Trophoblast cell (in vitro differentiated cells and primary cell): Measurements from ENCODE around the gene USP1.

Experiments
- DNase-seq, 2 donors: peaks; one replicate each; pipeline ENCODE4 v3.0.0-alpha.2; 2016
- H2AFZ ChIP-seq: 2 replicates; pipeline ENCODE4 v1.6.1; 2013; ENCODE audit warnings: low read length, moderate library complexity, mild to moderate bottlenecking; ENCODE audit not compliant: insufficient read depth, poor library complexity
- H2AK5ac ChIP-seq: 2 replicates; pipeline ENCODE4 v1.6.1; 2013; ENCODE audit warnings: mild to moderate bottlenecking, low read length
- H2BK120ac ChIP-seq: 2 replicates; pipeline ENCODE4 v1.6.1; 2013; ENCODE audit warnings: low read length, mild to moderate bottlenecking, moderate library complexity; ENCODE audit not compliant: insufficient read depth, poor library complexity
- H2BK12ac ChIP-seq: 2 replicates; pipeline ENCODE4 v1.6.1; 2013; ENCODE audit warnings: mild to moderate bottlenecking, low read length, moderate library complexity
- H2BK5ac ChIP-seq: 2 replicates; pipeline ENCODE4 v1.6.1; 2013; ENCODE audit warnings: low read length, low read depth, moderate library complexity, mild to moderate bottlenecking; ENCODE audit not compliant: poor library complexity
- H3K14ac ChIP-seq: 2 replicates; pipeline ENCODE4 v1.6.1; 2013; ENCODE audit warnings: mild to moderate bottlenecking, low read length
- H3K18ac ChIP-seq: 2 replicates; pipeline ENCODE4 v1.6.1; 2013; ENCODE audit warnings: mild to moderate bottlenecking, low read length
- H3K23ac ChIP-seq: 2 replicates; pipeline ENCODE4 v1.6.1; 2013; ENCODE audit warnings: low read length
- H3K27ac ChIP-seq: 2 replicates; pipeline ENCODE4 v1.5.1; 2013; ENCODE audit warnings: low read depth, mild to moderate bottlenecking, inconsistent platforms, low read length, moderate library complexity
- H3K27me3 ChIP-seq: 2 replicates; pipeline ENCODE4 v1.6.1; 2013; ENCODE audit warnings: inconsistent platforms, mild to moderate bottlenecking, low read length, moderate library complexity; ENCODE audit not compliant: insufficient read depth
- H3K36me3 ChIP-seq, 2 experiments: 1 replicate in 1 of 2; 2 replicates in 1 of 2; pipeline ENCODE4 v1.6.1; 2013; ENCODE audit warnings: low read length in 2 of 2, mild to moderate bottlenecking in 2 of 2, moderate library complexity in 1 of 2; ENCODE audit not compliant: insufficient read depth in 2 of 2, control insufficient read depth in 1 of 2
- H3K4ac ChIP-seq: 2 replicates; pipeline ENCODE4 v1.6.1; 2013; ENCODE audit warnings: low read depth, mild to moderate bottlenecking, low read length, moderate library complexity
- H3K4me1 ChIP-seq, 2 experiments: 1 replicate in 1 of 2; 2 replicates in 1 of 2; pipeline ENCODE4 v1.6.1; 2013; ENCODE audit warnings: low read length in 2 of 2, mild to moderate bottlenecking in 2 of 2, moderate library complexity in 1 of 2; ENCODE audit not compliant: insufficient read depth in 2 of 2, control insufficient read depth in 1 of 2
- H3K4me2 ChIP-seq: 2 replicates; pipeline ENCODE4 v1.6.1; 2013; ENCODE audit warnings: inconsistent platforms, mild to moderate bottlenecking, low read length, moderate library complexity
- H3K4me3 ChIP-seq: 2 replicates; pipeline ENCODE4 v1.5.1; 2013; ENCODE audit warnings: mild to moderate bottlenecking, low read depth, low read length, inconsistent platforms
- H3K79me1 ChIP-seq: one replicate; pipeline ENCODE4 v1.6.1; 2013; ENCODE audit warnings: low read length
- H3K79me2 ChIP-seq: 2 replicates; pipeline ENCODE4 v1.6.1; 2013; ENCODE audit warnings: low read length, mild to moderate bottlenecking; ENCODE audit not compliant: control insufficient read depth, insufficient read depth, poor library complexity
- H3K9ac ChIP-seq: 2 replicates; pipeline ENCODE4 v1.6.1; 2013; ENCODE audit warnings: mild to moderate bottlenecking, low read length
- H3K9me3 ChIP-seq: 2 replicates; pipeline ENCODE4 v1.6.1; 2013; ENCODE audit warnings: low read depth, mild to moderate bottlenecking, control low read depth, inconsistent platforms, low read length; ENCODE audit not compliant: insufficient read depth
- H4K12ac ChIP-seq: 2 replicates; pipeline ENCODE4 v1.6.1; 2013; ENCODE audit warnings: low read depth, mild to moderate bottlenecking, low read length, moderate library complexity
- H4K8ac ChIP-seq: 2 replicates; pipeline ENCODE4 v1.6.1; 2013; ENCODE audit warnings: low read depth, mild to moderate bottlenecking, low read length, moderate library complexity
- H4K91ac ChIP-seq: one replicate; pipeline ENCODE4 v1.6.1; 2013; ENCODE audit warnings: low read depth, mild to moderate bottlenecking, low read length, moderate library complexity
- WGBS: extraction: QIAGEN DNeasy Blood & Tissue Kit; methylation state at CpG from one replicate; pipeline ENCODE4 v1.1.7; 2013; ENCODE audit warnings: missing lambda C conversion rate; ENCODE audit not compliant: insufficient read length, insufficient coverage; ENCODE audit errors: extremely low coverage; 5-methylcytosine and 5-hydroxymethylcytosine counted together

USP1 gene

DNA sequence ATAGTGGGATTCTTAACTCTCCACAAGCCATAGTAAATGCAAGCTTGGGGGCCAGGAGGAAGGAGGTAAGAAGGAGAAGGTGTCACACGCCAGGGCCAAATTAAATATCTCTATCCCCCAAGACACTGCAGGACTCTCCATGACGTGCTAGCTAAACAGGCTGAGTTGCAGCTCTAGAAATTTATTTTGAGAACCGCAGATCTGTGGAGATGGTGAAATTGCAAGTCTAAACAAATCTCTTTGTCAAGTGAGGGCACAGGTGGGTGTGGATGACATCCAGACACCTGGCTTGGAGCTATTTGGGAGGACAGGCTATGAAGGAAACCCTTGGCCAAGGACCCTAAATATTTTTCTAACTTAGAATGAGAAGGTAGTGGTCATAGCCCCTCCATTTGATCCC is 39.5 kb upstream of the USP1 start:
- no peaks in the 10 kb centered on the region for H3K79me2 ChIP-seq
- no peak overlapping the region for H2BK12ac ChIP-seq
- no peak overlapping the region for H2BK120ac ChIP-seq
- H3K4ac ChIP-seq = no peak overlapping the region
- H3K23ac ChIP-seq = no peak overlapping the region
- H3K18ac ChIP-seq = no peak overlapping the region
- WGBS = no CpG with 5 or more reads among the region's 3 CpGs
- no peak overlapping the region for H4K8ac ChIP-seq
- H3K27ac ChIP-seq = no peak overlapping the region
- H3K36me3 ChIP-seq = no peaks in the 10 kb centered on the region
- no peak overlapping the region for H2AK5ac ChIP-seq
- H3K4me3 ChIP-seq = no peak overlapping the region
- no peak overlapping the region for H3K4me2 ChIP-seq
- no peak for DNase-seq
- H3K27me3 ChIP-seq = no peaks in the 10 kb centered on the region
- no peaks in the 10 kb centered on the region for H3K79me1 ChIP-seq
- H2BK5ac ChIP-seq = no peak overlapping the region
- no peaks in the 10 kb centered on the region for H3K9me3 ChIP-seq
- H4K12ac ChIP-seq = no peak overlapping the region
- peaks cover 0 to 2% of the 10 kb centered on the region in 2 experiments for H3K4me1 ChIP-seq
- H3K14ac ChIP-seq = no peak overlapping the region
- no peak overlapping the region for H4K91ac ChIP-seq
- H2AFZ ChIP-seq = no peak overlapping the region
- H3K9ac ChIP-seq = no peak overlapping the region

DNA sequence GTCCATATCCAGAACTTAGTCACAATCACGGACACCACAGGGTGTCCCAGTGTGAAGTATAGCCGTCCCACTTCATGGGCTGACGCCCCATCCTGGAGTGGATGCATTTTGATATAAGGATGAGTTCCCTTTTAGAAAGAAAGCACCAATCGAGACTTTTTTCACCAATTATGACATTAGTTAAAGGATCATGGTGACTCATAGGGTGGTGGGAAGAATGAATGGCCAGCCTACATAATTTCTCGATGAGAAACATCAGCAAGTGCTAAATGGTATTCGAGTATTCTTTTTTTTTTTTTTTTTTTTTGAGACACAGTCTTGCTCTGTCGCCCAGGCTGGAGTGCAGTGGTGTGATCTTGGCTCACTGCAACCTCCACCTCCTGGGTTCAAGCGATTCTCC is 38.5 kb upstream of the USP1 start:
- H4K8ac ChIP-seq = no peak overlapping the region
- H2BK12ac ChIP-seq = no peak overlapping the region
- no peak overlapping the region for H2AFZ ChIP-seq
- H2AK5ac ChIP-seq = no peak overlapping the region
- H2BK5ac ChIP-seq = no peak overlapping the region
- H2BK120ac ChIP-seq = no peak overlapping the region
- WGBS = no CpG with 5 or more reads among the region's 8 CpGs
- no peak overlapping the region for H3K4me3 ChIP-seq
- no peak overlapping the region for H3K18ac ChIP-seq
- no peak overlapping the region for H3K23ac ChIP-seq
- H3K4me1 ChIP-seq = peaks cover 0 to 2% of the 10 kb centered on the region in 2 experiments
- no peaks in the 10 kb centered on the region for H3K79me2 ChIP-seq
- H4K91ac ChIP-seq = no peak overlapping the region
- no peaks in the 10 kb centered on the region for H3K79me1 ChIP-seq
- H3K9ac ChIP-seq = no peak overlapping the region
- H3K4ac ChIP-seq = no peak overlapping the region
- no peak overlapping the region for H3K27ac ChIP-seq
- DNase-seq = peak in 1 of 2 donors; percentile 55
- no peak overlapping the region for H3K14ac ChIP-seq
- H4K12ac ChIP-seq = no peak overlapping the region
- no peaks in the 10 kb centered on the region for H3K36me3 ChIP-seq
- no peaks in the 10 kb centered on the region for H3K9me3 ChIP-seq
- H3K27me3 ChIP-seq = no peaks in the 10 kb centered on the region
- H3K4me2 ChIP-seq = no peak overlapping the region

DNA sequence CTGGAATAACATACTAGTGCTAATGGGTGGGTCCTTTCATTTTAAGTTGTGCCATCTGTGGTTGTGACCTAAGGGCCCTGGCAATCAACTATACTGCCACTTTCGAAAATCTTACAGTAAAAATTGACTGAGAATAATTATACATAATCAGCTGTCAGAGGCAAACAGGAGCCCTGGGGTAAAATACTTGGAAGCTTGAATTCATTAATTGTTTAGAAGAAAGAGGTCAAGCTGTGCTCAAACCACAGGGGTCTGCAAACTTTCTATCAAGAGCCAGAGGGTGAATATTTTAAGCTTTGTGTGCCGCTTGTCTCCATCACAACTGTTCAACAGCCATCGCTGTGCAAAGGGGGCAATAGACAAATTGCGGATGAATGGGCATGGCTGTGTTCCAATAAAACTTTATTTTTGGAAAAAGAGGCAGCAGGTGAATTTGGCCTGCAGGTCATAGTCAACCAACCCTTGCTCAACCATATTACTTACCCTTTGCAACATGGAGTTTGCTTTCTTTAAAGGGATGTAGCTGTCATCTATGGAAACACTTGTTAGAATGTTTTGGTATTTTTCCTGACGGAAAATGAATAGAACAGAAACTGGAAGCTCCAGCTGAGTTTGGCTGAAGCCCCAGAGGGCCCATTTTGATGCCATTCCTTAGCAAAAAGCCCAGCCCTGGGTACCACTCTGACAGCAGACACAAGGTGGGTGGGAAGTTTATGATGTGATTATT is 35.7 kb upstream of the USP1 start:
- Histone ChIP-seq H3K23ac (no peak overlapping the region), H3K27ac (no peak overlapping the region), H3K4me2 (no peak overlapping the region), H2AK5ac (no peak overlapping the region), H2BK120ac (no peak overlapping the region), H3K9ac (no peak overlapping the region), H3K79me2 (no peaks in the 10 kb centered on the region), H3K4me1 (peaks cover 0 to 2% of the 10 kb centered on the region in 2 experiments), H2BK5ac (no peak overlapping the region), H4K12ac (no peak overlapping the region), H3K79me1 (peaks cover 2% of the 10 kb centered on the region), H2BK12ac (no peak overlapping the region), H3K9me3 (no peaks in the 10 kb centered on the region), H4K8ac (no peak overlapping the region), H4K91ac (no peak overlapping the region), H3K4ac (no peak overlapping the region), H3K14ac (no peak overlapping the region), H3K18ac (no peak overlapping the region), H3K27me3 (no peaks in the 10 kb centered on the region), H3K4me3 (no peak overlapping the region), H3K36me3 (no peaks in the 10 kb centered on the region), H2AFZ (no peak overlapping the region)
- no peak for DNase-seq
- no CpG with 5 or more reads among the region's 5 CpGs for WGBS

DNA sequence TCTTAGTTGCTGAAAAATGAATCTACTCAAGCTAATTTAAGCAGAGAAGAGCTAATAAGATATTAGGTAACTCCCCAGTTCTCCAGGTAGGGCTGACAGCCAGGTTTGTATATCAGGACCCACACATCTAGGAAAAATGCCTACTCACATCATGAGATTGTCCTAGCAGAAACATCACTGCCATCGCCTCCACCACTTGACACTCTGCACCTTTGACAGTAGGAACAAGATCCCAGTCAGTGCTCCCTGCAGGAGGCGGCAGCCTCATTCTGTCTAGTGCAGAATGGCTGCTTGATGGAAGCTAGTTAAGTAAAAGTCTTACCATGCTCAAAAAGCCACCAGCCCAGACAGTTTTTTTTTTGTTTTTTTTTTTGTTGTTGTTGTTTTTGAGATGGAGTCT is 31.6 kb upstream of the USP1 start:
- Histone ChIP-seq H4K91ac (no peak overlapping the region), H3K23ac (no peak overlapping the region), H3K18ac (no peak overlapping the region), H3K9me3 (no peaks in the 10 kb centered on the region), H4K8ac (no peak overlapping the region), H2BK12ac (no peak overlapping the region), H3K27ac (no peak overlapping the region), H2AFZ (no peak overlapping the region), H3K27me3 (no peaks in the 10 kb centered on the region), H4K12ac (no peak overlapping the region), H3K4me2 (no peak overlapping the region), H3K4me1 (peaks cover 2 to 4% of the 10 kb centered on the region in 2 experiments), H2BK5ac (no peak overlapping the region), H3K79me2 (no peaks in the 10 kb centered on the region), H3K79me1 (peaks cover 2% of the 10 kb centered on the region), H3K14ac (no peak overlapping the region), H3K36me3 (no peaks in the 10 kb centered on the region), H3K9ac (no peak overlapping the region), H3K4ac (no peak overlapping the region), H3K4me3 (no peak overlapping the region), H2BK120ac (no peak overlapping the region), H2AK5ac (no peak overlapping the region)
- WGBS = no CpG with 5 or more reads among the region's 2 CpGs
- no peak for DNase-seq
